Fibroblast of the aortic adventitia (primary cell): ENCODE data around the gene AGAP9. TPM values are rescaled to one million over a fixed set of nuclear protein-coding genes. Genes with fewer than 3 reads are reported as not detected.
"Not testable (repeated sequence)": the region's sequence is repeated elsewhere in the genome, so short reads cannot be mapped to it uniquely, and the experiment has no call there.

ENCODE experiments used
- DNase-seq: peaks from one replicate; pipeline ENCODE4 v3.0.0-alpha.2; 2010; ENCODE audit warnings: low read depth
- H3K4me3 ChIP-seq: 2 replicates; pipeline ENCODE4 v1.5.1; 2011; ENCODE audit warnings: low read depth, mild to moderate bottlenecking, control low read depth, low read length, moderate library complexity
- CTCF ChIP-seq: IDR thresholded peaks from 2 replicates; pipeline ENCODE4 v1.5.1; 2011; ENCODE audit warnings: mild to moderate bottlenecking, low read length, control low read depth, inconsistent platforms; ENCODE audit not compliant: insufficient read depth
- total RNA-seq: library from RNA; depleted of rRNA; stranded (reverse); fragments of >200 nt; gene quantifications from 2 replicates; pipeline ENCODE4 v1.2.3, GENCODE V29; 2012; ENCODE audit warnings: low replicate concordance

Gene AGAP9
- total RNA-seq, 1 donor = 4.2 TPM

- not testable (repeated sequence) for H3K4me3 ChIP-seq
- peak; percentile 28 for DNase-seq
Measured at GRCh38 chr10:47465216-47465917, 58.1 kb downstream of the AGAP9 start.

GRCh38 chr10:47462577-47463358, 60.7 kb downstream of the AGAP9 start:
- DNase-seq, H3K4me3 ChIP-seq: not testable (repeated sequence)

DNA sequence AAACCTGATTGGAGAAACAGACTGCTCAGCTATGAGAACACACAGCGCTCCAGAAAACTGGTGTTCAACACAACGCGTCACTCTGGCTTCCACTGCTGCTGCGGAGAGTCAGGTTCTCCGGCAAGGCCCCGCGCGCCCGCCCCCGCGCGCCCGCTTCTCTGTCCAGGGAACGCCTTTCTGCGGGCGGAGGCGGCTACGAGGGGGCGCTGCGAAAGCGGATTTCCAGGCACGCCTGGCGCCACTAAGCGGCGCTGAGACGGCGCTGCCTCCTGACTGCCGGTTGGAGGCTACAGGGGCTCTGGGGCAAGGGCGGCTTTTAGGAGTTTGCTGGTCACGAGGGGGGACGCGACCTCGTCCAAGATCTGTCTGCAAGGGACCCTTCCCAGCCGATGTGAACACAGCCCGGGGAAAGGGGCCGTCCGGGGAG, 62.2 kb downstream of the AGAP9 start:
- peak; percentile 25 for TF ChIP-seq CTCF
- DNase-seq = peak; percentile 84
- H3K4me3 ChIP-seq = not testable (repeated sequence)

DNA sequence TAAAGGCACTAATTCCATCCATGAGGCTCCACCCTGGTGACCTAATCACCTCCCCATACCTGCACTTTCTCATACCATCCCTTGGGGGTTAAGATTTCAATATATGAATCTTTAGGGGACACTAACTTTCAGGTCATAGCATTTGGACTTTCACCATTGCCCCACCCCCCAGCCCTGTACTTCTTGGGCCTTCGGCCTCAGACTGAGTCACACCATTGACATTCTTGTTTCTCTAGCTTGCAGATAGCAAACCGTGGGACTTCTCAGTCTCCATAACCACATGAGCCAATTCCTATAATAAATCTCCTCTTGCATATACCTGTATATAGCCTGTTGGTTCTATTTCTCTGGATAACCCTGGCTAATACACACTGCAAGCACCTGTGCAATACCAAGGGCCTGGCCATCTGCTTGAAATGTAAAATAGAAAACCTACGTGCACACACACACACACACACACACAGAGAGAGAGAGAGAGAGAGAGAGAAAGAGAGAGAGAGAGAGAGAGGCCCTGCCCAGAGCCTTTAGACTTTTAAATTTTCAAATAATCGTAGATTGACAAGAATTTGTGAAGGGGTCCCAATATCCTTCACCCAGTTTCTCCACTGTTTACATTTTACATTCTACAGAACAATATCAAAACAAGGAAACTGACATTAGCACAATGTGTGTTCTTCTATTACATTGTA, 64.8 kb downstream of the AGAP9 start:
- no peak overlapping the region for H3K4me3 ChIP-seq
- peak; percentile 83 for DNase-seq
- no peak for TF ChIP-seq CTCF

DNA sequence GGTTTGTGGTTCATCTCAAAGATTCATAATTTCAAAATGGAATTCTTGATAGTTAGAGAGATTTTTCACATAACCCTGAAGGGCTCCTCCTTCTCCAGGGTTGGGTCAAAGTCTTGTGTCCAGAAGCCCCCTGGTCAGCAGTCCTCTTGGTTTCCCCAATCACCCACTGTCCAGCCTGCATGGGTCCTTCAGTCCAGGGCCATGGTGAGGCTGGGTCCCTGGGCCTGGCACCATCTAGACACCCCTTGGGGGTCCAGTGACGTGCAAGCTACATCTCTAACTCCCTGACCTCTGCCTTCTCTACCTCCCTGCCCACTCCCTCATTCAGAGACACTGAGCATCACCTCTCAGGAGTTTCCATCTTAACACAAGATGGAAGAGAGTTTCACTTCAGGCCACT, 65.6 kb downstream of the AGAP9 start:
- TF ChIP-seq CTCF = no peak

DNA sequence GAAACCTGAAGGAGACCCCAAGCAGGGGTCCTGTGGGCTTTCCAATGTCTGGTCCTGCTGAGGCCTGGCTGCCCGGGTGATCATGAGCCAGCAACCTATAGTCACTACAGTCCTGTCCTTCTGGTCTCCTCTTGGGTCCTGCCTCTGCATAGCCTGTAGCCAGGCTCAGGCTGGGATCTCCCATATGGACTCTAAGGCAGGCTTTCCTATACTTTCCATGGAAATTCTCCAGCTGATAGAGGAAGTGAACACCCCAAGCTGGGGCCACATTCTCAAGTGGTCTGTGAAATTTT, 66.0 kb downstream of the AGAP9 start:
- TF ChIP-seq CTCF = no peak
- DNase-seq = no peak
- no peak overlapping the region for H3K4me3 ChIP-seq

More for the DNA sequence above, 65.6 kb downstream of the AGAP9 start:
- no peak overlapping the region for H3K4me3 ChIP-seq
- DNase-seq = no peak

DNA sequence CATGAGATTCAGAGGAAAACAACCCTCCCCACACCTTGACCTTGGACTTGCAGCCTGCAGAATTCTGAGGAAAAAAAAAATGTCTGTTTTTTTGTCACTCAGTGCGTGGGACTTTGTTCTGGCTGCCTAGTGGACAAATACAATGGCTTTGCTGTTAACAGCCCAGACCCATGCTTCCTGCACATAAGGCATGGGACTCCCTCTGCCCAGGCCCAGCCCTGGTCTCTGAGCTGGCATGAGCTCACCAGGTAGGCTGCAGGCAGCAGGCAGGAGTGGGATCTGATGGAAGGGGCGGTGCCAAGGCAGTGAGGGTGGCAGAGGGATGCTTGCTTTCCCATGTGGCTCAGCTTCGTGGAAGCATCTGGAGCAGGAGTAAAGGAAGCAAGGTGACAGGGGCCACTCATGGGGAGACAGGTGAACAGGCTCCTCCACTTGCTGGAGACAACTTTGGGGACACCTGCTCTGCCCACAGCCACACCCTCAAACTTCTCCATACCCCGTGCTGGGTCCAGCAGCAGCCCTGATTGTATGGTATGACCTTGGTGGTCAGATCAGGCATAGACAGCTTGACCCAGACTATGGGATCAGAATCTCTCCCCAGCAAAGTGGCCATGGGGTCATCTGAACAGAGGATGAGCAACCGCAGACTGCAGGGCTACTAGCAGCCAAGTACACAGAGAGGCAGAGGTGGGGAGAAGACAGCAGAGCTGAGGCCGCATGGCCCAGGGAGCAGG, 66.5 kb downstream of the AGAP9 start:
- no peak for TF ChIP-seq CTCF
- DNase-seq = no peak
- H3K4me3 ChIP-seq = no peak overlapping the region
